HG03571 (cell line): ENCODE data around the gene PFKL.
"Not testable (repeated sequence)": the region's sequence is repeated elsewhere in the genome, so short reads cannot be mapped to it uniquely, and the experiment has no call there.

Experiments used
- ATAC-seq: cut with Tn5 transposase; IDR thresholded peaks from one replicate; pipeline ENCODE4 v1.9.1; 2021; ENCODE audit not compliant: unreplicated experiment

The PFKL gene

DNA sequence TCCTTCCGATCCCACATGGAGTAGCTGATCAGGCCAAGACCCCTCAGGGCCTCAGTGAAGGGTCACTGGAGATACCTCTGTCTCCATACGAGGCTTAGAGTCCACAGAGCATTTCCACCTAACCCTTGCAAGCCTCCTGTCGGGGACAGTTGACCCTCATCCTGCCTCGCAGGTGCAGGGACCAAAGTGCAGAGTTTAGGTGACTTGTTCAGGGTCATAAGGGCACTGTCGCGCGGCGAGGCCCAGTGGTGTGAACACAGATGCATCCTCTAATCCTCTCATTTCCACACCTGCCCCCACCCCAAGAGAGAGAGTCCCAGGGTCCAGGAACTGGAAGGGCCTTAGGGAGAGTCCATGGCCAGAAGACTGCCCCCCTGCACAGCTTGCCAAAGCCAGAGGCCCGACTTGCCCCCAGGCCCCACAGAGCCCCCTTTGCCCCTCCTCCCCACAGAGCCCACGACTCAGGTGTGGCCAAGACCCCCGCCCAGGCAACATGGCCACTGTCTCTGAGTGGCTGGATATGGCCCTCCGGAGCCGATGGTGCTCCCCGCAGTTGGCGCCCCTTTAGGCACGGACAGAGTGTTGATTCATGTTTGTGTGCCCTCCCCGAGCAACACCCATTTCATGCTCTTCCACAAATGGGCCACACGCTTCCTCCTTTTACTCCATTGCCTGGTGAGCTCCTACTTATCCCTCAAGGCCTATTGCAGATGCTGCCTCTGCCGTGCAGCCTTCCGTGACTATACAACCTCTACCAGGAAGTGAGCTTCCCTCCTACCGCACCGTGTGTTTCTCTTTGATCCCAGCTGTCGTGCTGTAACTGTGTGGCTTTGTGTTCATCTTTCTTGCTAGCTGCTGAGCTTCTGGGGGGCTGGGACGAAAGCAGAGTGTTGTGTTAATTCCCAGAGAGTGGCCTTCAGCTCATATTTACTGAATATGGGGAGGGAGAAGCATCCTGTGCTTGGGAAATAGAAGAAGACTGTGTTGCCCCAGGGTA, 55.2 kb downstream of the PFKL start:
- ATAC-seq, result no peak

DNA sequence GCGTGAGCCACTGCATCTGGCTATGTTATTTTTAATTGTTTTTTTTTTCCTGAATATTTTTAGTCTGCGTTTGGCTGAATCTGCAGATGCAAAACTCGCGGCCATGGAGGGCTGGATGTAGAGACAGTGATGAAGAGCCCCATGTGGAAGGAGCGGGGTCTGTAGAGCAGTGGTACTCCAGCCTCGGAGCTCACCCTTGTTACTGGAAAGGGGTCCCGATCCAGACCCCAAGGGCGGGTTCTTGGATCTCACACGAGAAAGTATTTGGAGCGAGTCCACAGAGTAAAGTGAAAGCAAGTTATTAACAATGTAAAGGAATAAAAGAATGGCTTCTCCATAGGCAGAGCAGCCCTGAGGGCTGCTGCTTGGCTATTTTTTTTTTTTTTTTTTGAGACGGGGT, 56.3 kb downstream of the PFKL start:
- ATAC-seq, result no peak

GRCh38 chr21:44356636-44357035, 56.8 kb downstream of the PFKL start:
- no peak for ATAC-seq

DNA sequence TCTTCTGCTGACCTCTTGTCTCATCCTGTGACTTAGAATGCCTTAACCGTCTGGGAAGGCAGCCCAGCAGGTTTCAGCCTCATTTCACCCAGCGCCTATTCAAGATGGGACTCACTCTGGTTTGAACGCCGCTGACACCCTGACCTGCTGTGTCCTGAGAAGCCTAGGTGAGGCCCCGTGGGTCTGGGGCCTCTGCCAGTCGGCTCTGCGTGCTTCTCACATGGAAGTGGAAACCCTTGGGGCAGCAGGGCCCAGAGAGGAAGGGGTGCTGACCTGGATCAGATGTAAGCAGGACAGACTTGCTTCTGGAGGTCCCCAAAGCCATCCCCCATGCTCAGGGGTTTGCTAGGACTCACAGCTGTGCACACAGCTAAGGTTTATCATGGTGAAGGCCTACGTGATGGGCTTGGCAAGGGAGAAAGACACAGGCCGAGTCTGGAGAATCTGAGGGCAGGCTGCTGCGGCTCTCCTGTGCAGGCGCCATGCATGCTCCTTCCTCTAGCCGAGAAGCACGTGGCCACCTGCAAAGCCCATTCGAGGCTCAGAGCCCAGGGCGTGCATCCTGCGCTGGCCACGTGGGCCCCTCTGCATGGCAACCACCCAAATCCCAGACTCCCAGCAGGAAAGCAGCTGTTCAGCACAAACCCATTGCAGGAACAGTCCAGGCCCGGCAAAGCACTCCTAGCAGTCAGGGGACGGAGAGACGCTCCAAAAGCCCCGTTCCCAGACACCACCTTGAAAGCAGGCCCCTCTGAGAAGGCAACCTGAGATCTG, 57.4 kb downstream of the PFKL start:
- no peak for ATAC-seq

GRCh38 chr21:44359396-44359795, 59.5 kb downstream of the PFKL start:
- no peak for ATAC-seq

DNA sequence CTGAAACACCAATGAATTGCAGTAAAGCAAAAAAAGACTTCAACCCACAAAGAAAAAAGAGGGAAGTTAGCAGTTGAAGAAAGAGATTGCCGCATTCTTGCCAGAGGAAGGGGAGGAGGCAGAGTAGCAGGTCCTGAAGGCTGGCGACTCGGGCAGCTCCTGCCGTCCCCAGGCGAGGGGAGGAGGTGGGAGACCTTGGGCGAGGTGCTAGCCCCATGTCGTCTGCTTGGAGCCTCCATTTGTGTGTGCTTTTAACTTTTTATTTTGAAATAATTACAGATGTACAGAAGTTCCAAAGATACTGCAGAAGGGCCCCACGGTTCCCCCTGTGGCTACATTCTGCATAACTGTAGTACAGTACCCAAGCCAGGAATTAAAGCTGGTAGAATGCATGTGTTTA, 60.3 kb downstream of the PFKL start:
- ATAC-seq, result no peak

GRCh38 chr21:44361903-44362302, 62.0 kb downstream of the PFKL start:
- not testable (repeated sequence) for ATAC-seq

DNA sequence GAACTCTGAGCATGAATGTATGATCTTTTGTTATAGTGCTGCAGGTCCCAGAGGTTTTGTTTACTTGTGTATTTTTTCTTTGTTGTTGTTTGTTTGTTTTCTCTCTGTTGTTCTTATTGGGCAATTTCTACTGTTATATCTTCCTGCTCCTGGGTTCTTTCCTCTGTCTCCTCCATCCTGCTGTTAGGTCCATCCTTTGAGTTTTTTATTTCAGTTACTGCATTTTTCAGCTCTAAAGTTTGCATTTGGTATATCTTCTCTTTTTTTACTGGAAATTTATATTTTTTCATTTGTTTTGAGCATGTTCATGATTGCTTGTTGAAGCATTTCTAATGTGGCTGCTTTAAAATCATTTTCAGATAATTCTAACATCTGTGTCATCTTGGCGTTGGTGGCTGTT, 63.4 kb downstream of the PFKL start:
- ATAC-seq, result no peak

- ATAC-seq, result no peak
Observed at GRCh38 chr21:44364151-44365053, 64.5 kb downstream of the PFKL start.

- no peak for ATAC-seq
Observed at GRCh38 chr21:44365251-44365966, 65.6 kb downstream of the PFKL start.

- no peak for ATAC-seq
Observed at GRCh38 chr21:44365967-44366585, 66.2 kb downstream of the PFKL start.

GRCh38 chr21:44366586-44367211, 66.8 kb downstream of the PFKL start:
- no peak for ATAC-seq

DNA sequence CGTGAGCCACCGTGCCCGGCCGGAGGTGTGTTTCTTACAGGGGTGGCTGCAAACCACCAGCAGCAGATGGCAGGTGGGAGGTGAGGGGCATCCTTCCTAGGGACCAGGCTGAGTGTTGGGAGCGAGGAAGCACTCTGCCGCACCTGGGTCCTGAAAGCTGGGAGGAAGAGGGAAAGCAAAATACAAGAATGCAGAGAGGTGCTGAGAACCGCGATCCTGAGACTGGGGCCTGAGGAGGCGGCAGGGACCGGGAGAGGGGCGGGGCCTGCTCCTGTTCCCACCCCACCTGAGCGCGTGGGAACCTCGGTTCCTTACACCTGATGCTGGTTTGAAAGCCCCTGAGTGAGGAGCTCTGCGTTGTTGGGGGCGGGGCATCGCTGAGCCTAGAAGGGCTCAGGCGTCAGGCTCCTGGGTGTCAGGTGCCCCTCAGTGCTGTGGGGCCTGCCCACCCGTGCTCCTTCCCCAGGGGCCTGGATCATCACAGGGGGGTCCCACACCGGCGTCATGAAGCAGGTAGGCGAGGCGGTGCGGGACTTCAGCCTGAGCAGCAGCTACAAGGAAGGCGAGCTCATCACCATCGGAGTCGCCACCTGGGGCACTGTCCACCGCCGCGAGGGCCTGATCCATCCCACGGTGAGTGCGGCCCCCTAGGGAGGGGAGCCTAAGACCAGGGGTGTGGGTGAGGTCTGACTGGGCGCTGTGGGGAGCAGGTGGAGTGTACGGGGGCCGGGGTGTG, 69.0 kb downstream of the PFKL start:
- no peak for ATAC-seq

- no peak for ATAC-seq
Observed at GRCh38 chr21:44370027-44370735, 70.3 kb downstream of the PFKL start.

DNA sequence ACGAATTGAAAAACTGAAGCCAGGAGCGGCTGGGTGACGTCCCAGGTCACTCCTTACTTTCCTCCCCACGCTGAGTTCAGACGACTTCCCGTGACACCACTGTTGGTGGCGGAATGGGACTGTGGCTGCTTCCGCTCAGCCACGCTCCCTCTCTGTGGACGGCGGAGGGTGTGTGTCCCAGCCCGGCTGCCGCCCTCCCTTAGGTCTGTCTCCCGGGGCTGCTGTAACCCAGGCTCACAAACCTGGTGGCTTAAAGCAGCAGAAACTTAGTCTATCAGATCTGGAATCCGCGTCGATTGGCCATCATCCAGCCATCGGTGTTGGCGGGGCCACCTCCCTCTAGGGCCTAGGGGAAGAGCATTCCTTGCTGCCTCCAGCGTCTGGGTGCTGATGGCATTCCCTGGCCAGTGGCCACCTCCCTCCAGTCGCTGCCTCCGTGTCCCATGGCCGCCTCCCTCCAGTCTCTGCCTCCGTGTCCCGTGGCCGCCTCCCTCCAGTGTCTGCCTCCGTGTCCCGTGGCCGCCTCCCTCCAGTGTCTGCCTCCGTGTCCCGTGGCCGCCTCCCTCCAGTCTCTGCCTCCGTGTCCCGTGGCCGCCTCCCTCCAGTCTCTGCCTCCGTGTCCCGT, 71.0 kb downstream of the PFKL start:
- no peak for ATAC-seq

DNA sequence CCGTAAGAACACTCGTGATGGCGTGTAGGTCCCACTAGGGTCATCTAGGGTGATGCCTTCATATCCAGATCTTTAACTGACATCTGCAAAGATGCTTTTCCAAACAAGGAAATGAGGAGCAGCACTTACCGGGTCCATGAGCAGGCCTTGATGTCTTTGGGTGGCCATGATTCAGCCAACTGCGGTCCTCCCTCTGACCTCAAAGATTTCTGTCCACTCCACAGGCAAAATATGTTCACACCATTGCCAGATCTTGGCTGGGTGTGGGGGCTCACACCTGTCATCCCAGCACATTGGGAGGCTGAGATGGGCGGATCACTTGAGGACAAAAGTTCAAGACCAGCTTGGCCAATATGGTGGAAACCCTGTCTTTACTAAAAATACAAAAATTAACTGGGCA, 71.7 kb downstream of the PFKL start:
- no peak for ATAC-seq

DNA sequence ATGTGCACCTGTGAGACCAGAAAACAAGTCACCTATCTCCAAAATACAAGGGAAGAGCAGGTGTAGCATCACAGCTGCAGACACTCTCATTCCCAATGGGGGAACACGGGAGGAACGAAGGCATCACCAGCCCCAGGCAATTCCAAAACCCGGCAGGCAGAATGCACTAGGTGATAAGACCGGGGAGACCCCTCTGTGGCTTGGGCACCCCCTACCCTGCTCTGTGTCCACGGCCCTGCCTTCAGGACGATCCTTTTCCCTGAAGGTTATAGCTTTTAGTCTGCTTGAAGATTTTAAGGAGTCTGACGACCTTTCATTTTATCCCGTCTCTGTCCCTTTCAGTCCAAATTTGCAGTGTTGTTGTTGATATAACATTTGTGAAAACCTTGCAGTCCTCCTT, 72.8 kb downstream of the PFKL start:
- no peak for ATAC-seq
